NCI-H748 (cell line): ENCODE measurements around the gene ZNF45.
"Not testable (repeated sequence)": the region's sequence is repeated elsewhere in the genome, so short reads cannot be mapped to it uniquely, and the experiment has no call there.

Source experiments
- DNase-seq: peaks from one replicate; lab custom pipeline; 2025; ENCODE audit not compliant: unreplicated experiment; lab: John Stamatoyannopoulos, UW

Gene ZNF45

GRCh38 chr19:43914051-43914450, 21.0 kb downstream of the ZNF45 start:
- no peak for DNase-seq

GRCh38 chr19:43913383-43913782, 21.7 kb downstream of the ZNF45 start:
- no peak for DNase-seq

- no peak for DNase-seq
Measured at GRCh38 chr19:43910884-43911283, 24.2 kb downstream of the ZNF45 start.

- no peak for DNase-seq
Measured at GRCh38 chr19:43908659-43909058, 26.4 kb downstream of the ZNF45 start.

- no peak for DNase-seq
Measured at GRCh38 chr19:43906774-43907173, 28.3 kb downstream of the ZNF45 start.

GRCh38 chr19:43905897-43906296, 29.2 kb downstream of the ZNF45 start:
- DNase-seq, result no peak

GRCh38 chr19:43902399-43902798, 32.7 kb downstream of the ZNF45 start:
- no peak for DNase-seq

GRCh38 chr19:43901395-43902390, 33.4 kb downstream of the ZNF45 start:
- peak; percentile 74 for DNase-seq

GRCh38 chr19:43895727-43896308, 39.3 kb downstream of the ZNF45 start:
- no peak for DNase-seq

GRCh38 chr19:43883864-43884263, 51.2 kb downstream of the ZNF45 start, which contains the start of gene ZNF404:
Gene ZNF404 (minus strand): TSS chr19:43883964.
- no peak for DNase-seq

GRCh38 chr19:43880483-43880882, 54.6 kb downstream of the ZNF45 start:
- DNase-seq, result no peak

GRCh38 chr19:43872547-43873336, 62.3 kb downstream of the ZNF45 start:
- no peak for DNase-seq

GRCh38 chr19:43866923-43867322, 68.2 kb downstream of the ZNF45 start:
- DNase-seq, result not testable (repeated sequence)
